K562 (cell line): ENCODE results near the gene HSPA8. TPM values are rescaled to one million over a fixed set of nuclear protein-coding genes. Genes with fewer than 3 reads are reported as not detected.

ENCODE experiments used
- ELF1 ChIP-seq: fragments of 200-800 bp; sonication (Bioruptor generic); IDR thresholded peaks from 2 replicates; pipeline ENCODE4 v1.6.1; 2016; ENCODE audit warnings: missing genetic modification characterization, missing compliant biosample characterization
- FOXJ2 ChIP-seq: fragments of 200-800 bp; sonication (Bioruptor generic); IDR thresholded peaks from 2 replicates; pipeline ENCODE4 v1.6.1; 2016; ENCODE audit warnings: missing genetic modification characterization, missing compliant biosample characterization
- FOXM1 ChIP-seq, 2 experiments: fragments of 450-650 bp in 1 of 2; sonication (generic) in 1 of 2; formaldehyde crosslinking in 1 of 2; IDR thresholded peaks; 2 replicates each; pipeline versions ENCODE4 v1.6.1 to v1.9.0; 2017 to 2022; ENCODE audit warnings: low read depth in 2 of 2, mild to moderate bottlenecking in 2 of 2, missing genetic modification reagents in 1 of 2, moderate library complexity in 1 of 2
- GABPB1 ChIP-seq: sonication (generic); formaldehyde crosslinking; IDR thresholded peaks from 2 replicates; pipeline ENCODE4 v1.8.0; 2022; ENCODE audit warnings: mild to moderate bottlenecking, missing genetic modification reagents
- KLF1 ChIP-seq: fragments of 450-650 bp; IDR thresholded peaks from 2 replicates; pipeline ENCODE4 v1.6.1; 2016; ENCODE audit warnings: missing genetic modification characterization, missing compliant biosample characterization
- LCOR ChIP-seq: sonication (generic); formaldehyde crosslinking; IDR thresholded peaks from 2 replicates; pipeline ENCODE4 v1.8.0; 2022; ENCODE audit warnings: mild to moderate bottlenecking, missing genetic modification reagents
- MIER1 ChIP-seq: fragments of 450-650 bp; IDR thresholded peaks from 2 replicates; pipeline ENCODE4 v1.6.1; 2016; ENCODE audit warnings: antibody characterized with exemption, mild to moderate bottlenecking, low read depth
- RBM15 ChIP-seq: fragments of 200-400 bp; formaldehyde crosslinking; IDR thresholded peaks from 2 replicates; pipeline ENCODE4 v1.6.1; 2018; ENCODE audit warnings: mild to moderate bottlenecking, low read length, moderate library complexity; ENCODE audit not compliant: insufficient read depth
- TBL1XR1 ChIP-seq, 2 experiments: IDR thresholded peaks; 2 replicates each; pipeline ENCODE4 v1.6.1; 2012; ENCODE audit warnings: improper control_type of control experiment in 2 of 2, low read length in 2 of 2, mild to moderate bottlenecking in 1 of 2
- ZBTB11 ChIP-seq, 3 experiments: fragments of 200-800 bp in 1 of 3; fragments of 250-450 bp in 1 of 3; fragments of 450-650 bp in 1 of 3; sonication (Bioruptor Pico) in 1 of 3; sonication (Bioruptor generic) in 1 of 3; formaldehyde crosslinking in 1 of 3; IDR thresholded peaks; 2 replicates each; pipeline versions ENCODE4 v1.6.1 to v1.8.0; 2016 to 2022; ENCODE audit warnings: mild to moderate bottlenecking in 2 of 3, missing genetic modification characterization in 2 of 3, missing compliant biosample characterization in 1 of 3, moderate library complexity in 1 of 3
- ZNF586 ChIP-seq: fragments of 450-650 bp; formaldehyde crosslinking; conservative IDR thresholded peaks from 2 replicates; pipeline ENCODE4 v1.4.0; 2020; ENCODE audit warnings: mild to moderate bottlenecking, moderate library complexity
- polyA plus RNA-seq, 8 experiments: library from polyadenylated mRNA; depleted of rRNA in 4 of 8; stranded (reverse) in 5 of 8; unstranded in 3 of 8; fragments of >200 nt; fragmentation: Nextera tagmentation in 2 of 8; fragmentation: Illumina TruSeq in 1 of 8; extraction: Ambion mirVana in 2 of 8; extraction: Trizol in 1 of 8; gene quantifications; 2 replicates each; pipeline versions ENCODE4 v1.2.1 to v1.2.3, GENCODE V29; 2011 to 2014; ENCODE audit warnings: inconsistent platforms in 1 of 8, missing spikeins in 1 of 8
- total RNA-seq, 7 experiments: library from RNA; depleted of rRNA in 6 of 7; stranded (reverse); fragments of >200 nt in 6 of 7; fragmentation: Illumina TruSeq in 2 of 7; extraction: Trizol in 2 of 7; gene quantifications; 2 replicates each; pipeline versions ENCODE4 v1.2.1 to v1.2.3, GENCODE V29; 2011 to 2021; ENCODE audit warnings: low replicate concordance in 1 of 7
- TF ChIP-seq, protein P1 (sequence below): fragments of 250-450 bp; sonication (Bioruptor Pico); IDR thresholded peaks from 2 replicates; pipeline ENCODE4 v1.4.0; 2020; ENCODE audit warnings: mild to moderate bottlenecking, moderate library complexity
- TF ChIP-seq, protein P2 (sequence below): IDR thresholded peaks from 3 replicates; pipeline ENCODE4 v1.6.1; 2011; ENCODE audit warnings: borderline replicate concordance, mild to moderate bottlenecking; ENCODE audit not compliant: insufficient read length, insufficient read depth

Gene HSPA8
- total and polyA plus RNA-seq, 9 of the 15 experiments (the other 6 are each of a cell fraction or from before 2014, with no cell fraction given), result 1,250 to 3,966 (median 2,773) TPM

DNA sequence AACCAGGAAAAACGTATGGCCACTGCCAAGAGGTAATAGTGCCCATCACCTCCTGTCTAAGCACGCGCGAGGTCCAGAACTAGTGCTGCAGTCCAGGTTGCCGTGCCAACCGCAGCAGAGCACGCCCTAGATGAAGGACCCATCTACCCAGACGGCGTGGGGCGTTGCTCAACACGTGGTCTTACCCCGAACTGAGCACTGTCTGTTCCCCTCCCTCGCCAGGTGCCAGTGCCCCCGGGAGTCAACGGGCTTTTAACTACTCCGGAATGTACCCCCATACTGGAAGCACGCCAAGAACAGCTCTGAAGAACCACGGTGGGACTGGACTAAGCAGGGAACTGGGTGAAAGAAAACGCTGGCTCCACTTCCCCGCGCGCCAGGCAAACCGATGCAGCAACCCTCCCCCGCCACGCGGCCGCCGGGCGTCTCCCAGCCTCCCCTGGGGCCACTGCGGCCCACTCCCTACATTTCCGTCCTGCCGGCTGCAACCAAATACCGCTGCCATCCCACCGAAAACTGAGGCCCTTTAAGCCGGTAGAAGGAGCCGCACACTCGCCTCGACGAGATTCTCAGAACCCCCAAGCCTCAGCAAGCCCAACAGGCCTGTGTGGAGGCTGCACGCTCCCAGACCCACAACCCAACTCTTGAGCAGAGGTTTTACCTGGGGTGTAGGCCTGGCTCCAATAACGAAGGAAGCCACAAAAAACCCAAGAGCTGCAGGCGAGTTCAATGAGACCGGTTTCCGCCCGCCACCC, at the start of gene HSPA8 (continued):
- 0 out of 6 replicates have a peak, but pooled peaks of 1 of the 3 experiments have one; percentile 17 for TF ChIP-seq ZBTB11 (CRISPR knock-in tag; IDR thresholded peaks at IDR 0.05)
- no peak for TF ChIP-seq FOXM1 (IDR thresholded peaks at IDR 0.05; ENCODE audit: low read depth)
- TF ChIP-seq FOXM1 (CRISPR knock-in tag; IDR thresholded peaks at IDR 0.05; ENCODE audit: low read depth), result no peak
- peak; percentile 37; the same call in 1 of the 2 replicates for TF ChIP-seq FOXJ2
- no peak for TF ChIP-seq KLF1 (tag)
- no peak for TF ChIP-seq MIER1
- TF ChIP-seq ZNF586, result no peak
- TF ChIP-seq TBL1XR1 (IDR thresholded peaks at IDR 0.05; ENCODE audit: low read length in 2 of 2), result 0 out of 4 replicates have a peak, but pooled peaks of 1 of the 2 experiments have one; percentile 25
- TF ChIP-seq RBM15, result no peak
- no peak for TF ChIP-seq LCOR (CRISPR knock-in tag)
- no peak for TF ChIP-seq ELF1 (tag)
- TF ChIP-seq, protein P1, sequence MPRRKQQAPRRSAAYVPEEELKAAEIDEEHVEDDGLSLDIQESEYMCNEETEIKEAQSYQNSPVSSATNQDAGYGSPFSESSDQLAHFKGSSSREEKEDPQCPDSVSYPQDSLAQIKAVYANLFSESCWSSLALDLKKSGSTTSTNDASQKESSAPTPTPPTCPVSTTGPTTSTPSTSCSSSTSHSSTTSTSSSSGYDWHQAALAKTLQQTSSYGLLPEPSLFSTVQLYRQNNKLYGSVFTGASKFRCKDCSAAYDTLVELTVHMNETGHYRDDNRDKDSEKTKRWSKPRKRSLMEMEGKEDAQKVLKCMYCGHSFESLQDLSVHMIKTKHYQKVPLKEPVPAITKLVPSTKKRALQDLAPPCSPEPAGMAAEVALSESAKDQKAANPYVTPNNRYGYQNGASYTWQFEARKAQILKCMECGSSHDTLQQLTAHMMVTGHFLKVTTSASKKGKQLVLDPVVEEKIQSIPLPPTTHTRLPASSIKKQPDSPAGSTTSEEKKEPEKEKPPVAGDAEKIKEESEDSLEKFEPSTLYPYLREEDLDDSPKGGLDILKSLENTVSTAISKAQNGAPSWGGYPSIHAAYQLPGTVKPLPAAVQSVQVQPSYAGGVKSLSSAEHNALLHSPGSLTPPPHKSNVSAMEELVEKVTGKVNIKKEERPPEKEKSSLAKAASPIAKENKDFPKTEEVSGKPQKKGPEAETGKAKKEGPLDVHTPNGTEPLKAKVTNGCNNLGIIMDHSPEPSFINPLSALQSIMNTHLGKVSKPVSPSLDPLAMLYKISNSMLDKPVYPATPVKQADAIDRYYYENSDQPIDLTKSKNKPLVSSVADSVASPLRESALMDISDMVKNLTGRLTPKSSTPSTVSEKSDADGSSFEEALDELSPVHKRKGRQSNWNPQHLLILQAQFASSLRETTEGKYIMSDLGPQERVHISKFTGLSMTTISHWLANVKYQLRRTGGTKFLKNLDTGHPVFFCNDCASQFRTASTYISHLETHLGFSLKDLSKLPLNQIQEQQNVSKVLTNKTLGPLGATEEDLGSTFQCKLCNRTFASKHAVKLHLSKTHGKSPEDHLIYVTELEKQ, result no peak
- TF ChIP-seq, protein P2, sequence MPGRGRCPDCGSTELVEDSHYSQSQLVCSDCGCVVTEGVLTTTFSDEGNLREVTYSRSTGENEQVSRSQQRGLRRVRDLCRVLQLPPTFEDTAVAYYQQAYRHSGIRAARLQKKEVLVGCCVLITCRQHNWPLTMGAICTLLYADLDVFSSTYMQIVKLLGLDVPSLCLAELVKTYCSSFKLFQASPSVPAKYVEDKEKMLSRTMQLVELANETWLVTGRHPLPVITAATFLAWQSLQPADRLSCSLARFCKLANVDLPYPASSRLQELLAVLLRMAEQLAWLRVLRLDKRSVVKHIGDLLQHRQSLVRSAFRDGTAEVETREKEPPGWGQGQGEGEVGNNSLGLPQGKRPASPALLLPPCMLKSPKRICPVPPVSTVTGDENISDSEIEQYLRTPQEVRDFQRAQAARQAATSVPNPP, result no peak
- TF ChIP-seq GABPB1 (CRISPR knock-in tag), result no peak; the same call in 1 of the 2 replicates
